MCF 10A (cell line): ENCODE data around the gene GPD1L. TPM values are rescaled to one million over a fixed set of nuclear protein-coding genes. Genes with fewer than 3 reads are reported as not detected.
A peak's percentile ranks its signal among the peaks of the same experiment; 100 is the strongest.

Experiments
- BruUV-seq: library from RNA; stranded (reverse); fragments of 400-500 nt; replicated peaks from 2 replicates; lab custom pipeline; 2021; lab: Mats Ljungman, UMichigan
- CTCF ChIA-PET: fragments of 300-600 bp; sonication (Branson Sonifier 250); formaldehyde crosslinking; extraction: SDS; loops from one replicate; lab custom pipeline; 2021; ENCODE audit warnings: antibody characterized with exemption, inconsistent platforms; lab: Yijun Ruan, JAX
- POLR2A ChIA-PET: fragments of 300-600, 350-650 bp; sonication (Branson Sonifier 250); formaldehyde crosslinking; extraction: SDS; loops from one replicate; lab custom pipeline; 2020; ENCODE audit warnings: antibody characterized with exemption, inconsistent platforms; lab: Yijun Ruan, JAX
- DNase-seq: peaks from one replicate; pipeline ENCODE4 v3.0.0-alpha.2; 2018; ENCODE audit not compliant: unreplicated experiment
- H3K27ac Mint-ChIP-seq: one replicate; pipeline ENCODE4 v1.8.0; 2022; ENCODE audit warnings: mild to moderate bottlenecking, low read depth, mixed read lengths; ENCODE audit not compliant: unreplicated experiment
- H3K27me3 Mint-ChIP-seq: one replicate; pipeline ENCODE4 v1.8.0; 2022; ENCODE audit warnings: mixed read lengths; ENCODE audit not compliant: insufficient read depth, unreplicated experiment
- H3K36me3 Mint-ChIP-seq: one replicate; pipeline ENCODE4 v1.8.0; 2022; ENCODE audit warnings: mild to moderate bottlenecking, moderate library complexity, mixed read lengths; ENCODE audit not compliant: insufficient read depth, unreplicated experiment
- H3K4me1 Mint-ChIP-seq: one replicate; pipeline ENCODE4 v1.8.0; 2022; ENCODE audit warnings: mixed read lengths; ENCODE audit not compliant: insufficient read depth, unreplicated experiment
- H3K4me3 Mint-ChIP-seq: one replicate; pipeline ENCODE4 v1.8.0; 2022; ENCODE audit warnings: mild to moderate bottlenecking, moderate library complexity, mixed read lengths; ENCODE audit not compliant: unreplicated experiment
- H3K9me3 Mint-ChIP-seq: one replicate; pipeline ENCODE4 v1.8.0; 2022; ENCODE audit warnings: mixed read lengths; ENCODE audit not compliant: unreplicated experiment
- intact Hi-C: fragments of 100-400 bp; cut with micrococcal nuclease; formaldehyde crosslinking; loops from 2 replicates; pipeline ENCODE4 v1.14.1; 2022
- total RNA-seq: library from RNA; stranded (reverse); gene quantifications from 2 replicates; pipeline ENCODE4 v1.2.3, GENCODE V29; 2022
- TF ChIP-seq, protein P1 (sequence below): fragments of 200-600 bp; IDR thresholded peaks from one replicate; pipeline ENCODE4 v1.8.0; 2022; ENCODE audit warnings: antibody characterized with exemption, mild to moderate bottlenecking; ENCODE audit not compliant: unreplicated experiment

The GPD1L gene
- total RNA-seq, 1 experiment from 2014 or later, result 9.7 TPM

DNA sequence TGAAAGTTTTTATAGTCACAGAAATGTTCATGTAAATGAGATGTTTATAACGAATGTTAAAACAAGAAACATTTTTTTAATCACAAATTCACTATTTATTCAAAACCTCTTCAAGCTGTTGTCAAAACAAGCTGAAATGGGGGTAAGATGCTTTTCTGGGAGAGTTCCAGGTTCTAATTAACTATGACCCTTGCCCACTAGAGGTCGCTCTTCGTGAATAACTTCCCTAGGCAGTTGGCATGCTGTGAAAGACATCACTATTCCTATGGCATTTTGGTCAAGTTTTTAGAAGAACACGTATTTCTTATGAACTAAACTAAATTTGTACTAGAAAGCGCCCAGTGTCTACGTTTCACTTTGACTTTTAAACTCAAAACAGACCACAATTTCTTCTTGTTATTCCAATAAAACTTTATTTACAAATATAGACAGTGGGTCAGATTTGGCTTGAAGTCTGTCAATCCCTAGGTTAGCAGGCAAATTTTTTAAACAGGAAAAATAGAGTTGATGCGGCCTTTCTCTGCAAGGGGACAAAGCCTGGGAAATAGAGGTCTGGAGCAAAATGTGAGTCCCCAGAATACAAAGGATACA is 69.3 kb downstream of the GPD1L start:
- no TSS peak for BruUV-seq
- Mint-ChIP-seq H3K9me3 (no peaks in the 10 kb centered on the region), H3K4me1 (peaks cover 15% of the 10 kb centered on the region), H3K4me3 (no peak overlapping the region), H3K36me3 (no peaks in the 10 kb centered on the region), H3K27ac (no peak overlapping the region), H3K27me3 (no peaks in the 10 kb centered on the region)
- ChIA-PET POLR2A (interaction anchor here (1.1 to 1.2 kb wide), 2 partner anchors 7 to 121 kb away, joined by 3 read pairs; no protein-coding TSS in a partner anchor), CTCF (interaction anchor here (0.6 to 4.4 kb wide), 26 partner anchors 15 to 491 kb away, joined by 3 to 41 read pairs (median 4); partner anchors contain the start of genes CMTM7 and CMTM8)
- intact Hi-C loops, result loop anchor here (2.0 kb wide), 1 partner anchor 73 kb away; no protein-coding TSS in a partner anchor
- DNase-seq, result peak; percentile 79
- TF ChIP-seq, protein P1, sequence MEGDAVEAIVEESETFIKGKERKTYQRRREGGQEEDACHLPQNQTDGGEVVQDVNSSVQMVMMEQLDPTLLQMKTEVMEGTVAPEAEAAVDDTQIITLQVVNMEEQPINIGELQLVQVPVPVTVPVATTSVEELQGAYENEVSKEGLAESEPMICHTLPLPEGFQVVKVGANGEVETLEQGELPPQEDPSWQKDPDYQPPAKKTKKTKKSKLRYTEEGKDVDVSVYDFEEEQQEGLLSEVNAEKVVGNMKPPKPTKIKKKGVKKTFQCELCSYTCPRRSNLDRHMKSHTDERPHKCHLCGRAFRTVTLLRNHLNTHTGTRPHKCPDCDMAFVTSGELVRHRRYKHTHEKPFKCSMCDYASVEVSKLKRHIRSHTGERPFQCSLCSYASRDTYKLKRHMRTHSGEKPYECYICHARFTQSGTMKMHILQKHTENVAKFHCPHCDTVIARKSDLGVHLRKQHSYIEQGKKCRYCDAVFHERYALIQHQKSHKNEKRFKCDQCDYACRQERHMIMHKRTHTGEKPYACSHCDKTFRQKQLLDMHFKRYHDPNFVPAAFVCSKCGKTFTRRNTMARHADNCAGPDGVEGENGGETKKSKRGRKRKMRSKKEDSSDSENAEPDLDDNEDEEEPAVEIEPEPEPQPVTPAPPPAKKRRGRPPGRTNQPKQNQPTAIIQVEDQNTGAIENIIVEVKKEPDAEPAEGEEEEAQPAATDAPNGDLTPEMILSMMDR, result peak; percentile 65

DNA sequence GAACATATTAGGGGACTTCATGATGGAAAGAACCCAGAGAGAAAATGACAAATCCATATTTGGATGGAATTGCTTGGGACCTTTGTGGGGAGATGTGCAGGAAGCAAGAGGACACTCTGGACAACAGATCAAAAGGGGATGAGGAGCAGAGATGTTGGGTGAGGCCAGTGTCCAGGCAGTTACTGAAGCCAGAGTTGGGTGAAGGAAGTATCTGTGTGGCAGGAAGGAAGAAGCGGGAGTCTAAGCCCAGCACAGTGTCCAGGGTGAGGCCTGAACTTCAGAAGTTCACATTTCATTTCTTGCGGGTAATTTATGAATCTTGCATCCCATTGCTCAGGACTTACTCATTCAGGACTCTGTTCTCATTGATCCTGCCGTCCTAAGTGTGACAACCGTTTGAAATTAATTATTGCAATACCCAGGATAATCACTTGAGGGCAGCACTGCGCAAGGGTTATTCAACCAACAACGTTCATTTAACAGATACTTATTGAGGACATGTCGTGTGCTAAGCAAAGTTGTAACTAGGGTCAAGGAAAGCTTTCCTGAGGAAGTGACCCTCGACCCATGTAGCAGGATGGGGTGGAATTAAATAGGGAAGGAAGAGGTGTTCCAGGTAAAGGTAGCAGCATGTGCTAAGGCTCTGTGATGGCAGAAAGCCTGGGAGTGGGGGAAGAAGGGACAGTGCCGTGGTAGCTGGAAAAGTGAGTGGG is 70.7 kb downstream of the GPD1L start:
- ChIA-PET CTCF (interaction anchor here (0.5 to 4.4 kb wide), 45 partner anchors 9 to 1736 kb away, joined by 3 to 41 read pairs (median 4); no protein-coding TSS in a partner anchor), POLR2A (interaction anchor here (0.6 to 1.2 kb wide), 3 partner anchors 9 to 269 kb away, joined by 3 to 4 read pairs (median 3); no protein-coding TSS in a partner anchor)
- peaks cover 15% of the 10 kb centered on the region for H3K4me1 Mint-ChIP-seq
- intact Hi-C loops, result loop anchor here (1.0 to 2.0 kb wide), 3 partner anchors 72 to 163 kb away; no protein-coding TSS in a partner anchor
- no peaks in the 10 kb centered on the region for H3K36me3 Mint-ChIP-seq
- no peaks in the 10 kb centered on the region for H3K9me3 Mint-ChIP-seq
- peak; percentile 76 for DNase-seq
- BruUV-seq, result no TSS peak
- H3K4me3 Mint-ChIP-seq, result no peak overlapping the region
- no peaks in the 10 kb centered on the region for H3K27me3 Mint-ChIP-seq
- TF ChIP-seq, protein P1, result peak; percentile 64
- H3K27ac Mint-ChIP-seq, result no peak overlapping the region

DNA sequence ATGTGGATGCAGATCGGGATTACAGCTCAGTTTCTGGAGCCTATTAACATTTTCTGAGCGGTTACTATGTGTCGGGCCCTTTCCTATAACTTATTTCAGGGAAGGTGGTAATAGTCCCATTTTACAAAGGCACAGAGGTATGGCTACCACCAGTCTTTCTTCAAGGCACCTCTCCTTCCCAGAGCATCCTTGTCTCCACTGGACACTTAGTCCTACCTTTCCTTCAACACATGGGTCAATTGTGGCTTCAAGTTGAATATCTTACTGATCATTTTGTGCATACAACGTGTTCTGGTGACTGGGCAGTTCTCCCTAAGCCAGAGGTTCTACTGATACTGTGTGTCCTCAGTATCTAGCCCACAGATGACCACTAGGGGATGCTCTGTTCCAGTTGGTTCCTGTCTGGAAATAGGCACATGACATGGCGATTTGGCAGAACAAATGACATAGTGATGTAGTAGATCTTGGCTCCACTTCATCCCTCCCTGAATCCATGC is 71.3 kb downstream of the GPD1L start:
- no TSS peak for BruUV-seq
- POLR2A ChIA-PET, result no interaction called here
- Mint-ChIP-seq H3K4me3 (no peak overlapping the region), H3K9me3 (no peaks in the 10 kb centered on the region), H3K36me3 (no peaks in the 10 kb centered on the region), H3K27ac (no peak overlapping the region), H3K27me3 (no peaks in the 10 kb centered on the region), H3K4me1 (peaks cover 15% of the 10 kb centered on the region)
- TF ChIP-seq, protein P1, result peak; percentile 75
- CTCF ChIA-PET, result interaction anchor here (0.5 to 4.4 kb wide), 30 partner anchors 9 to 897 kb away, joined by 3 to 41 read pairs (median 4); no protein-coding TSS in a partner anchor
- DNase-seq, result peak; percentile 89
- intact Hi-C loops, result loop anchor here (1.0 to 2.0 kb wide), 6 partner anchors 71 to 487 kb away; no protein-coding TSS in a partner anchor
